Suprapubic skin (tissue), 4 donors: Measurements from ENCODE around the gene PLXDC2. TPM values are rescaled to one million over a fixed set of nuclear protein-coding genes. Genes with fewer than 3 reads are reported as not detected.

ENCODE experiments used
- DNase-seq, 2 donors: peaks; one replicate each; pipeline ENCODE4 v3.0.0-alpha.2; 2019; ENCODE audit warnings: low spot score in 2 of 2
- H3K27ac ChIP-seq: fragments of 200-600 bp; sonication (generic); one replicate; pipeline ENCODE4 v1.5.1; 2019
- H3K27me3 ChIP-seq: fragments of 200-600 bp; sonication (generic); one replicate; pipeline ENCODE4 v1.5.1; 2019
- H3K36me3 ChIP-seq: fragments of 200-600 bp; sonication (generic); one replicate; pipeline ENCODE4 v1.5.1; 2019
- H3K4me1 ChIP-seq: fragments of 200-600 bp; sonication (generic); one replicate; pipeline ENCODE4 v1.5.1; 2019
- H3K4me3 ChIP-seq: fragments of 200-600 bp; sonication (generic); one replicate; pipeline ENCODE4 v1.5.1; 2019; ENCODE audit warnings: mild to moderate bottlenecking
- H3K9me3 ChIP-seq: fragments of 200-600 bp; sonication (generic); one replicate; pipeline ENCODE4 v1.5.1; 2019
- EP300 ChIP-seq: sonication (generic); formaldehyde crosslinking; IDR thresholded peaks from one replicate; pipeline ENCODE4 v1.6.1; 2017; ENCODE audit warnings: antibody characterized with exemption
- POLR2A ChIP-seq, 2 donors: fragments of 450-650 bp; IDR thresholded peaks; one replicate each; pipeline ENCODE4 v1.6.1; 2017; ENCODE audit warnings: antibody characterized with exemption in 2 of 2, mild to moderate bottlenecking in 2 of 2, moderate library complexity in 2 of 2
- POLR2AphosphoS5 ChIP-seq, 3 donors: sonication (generic); formaldehyde crosslinking; IDR thresholded peaks; one replicate each; pipeline ENCODE4 v1.6.1; 2017; ENCODE audit warnings: antibody characterized with exemption in 3 of 3
- WGBS: methylation state at CpG from one replicate; pipeline ENCODE4 v1.1.5; 2018; 5-methylcytosine and 5-hydroxymethylcytosine counted together
- total RNA-seq, 4 donors: library from RNA; depleted of rRNA; stranded (reverse); fragments of >200 nt; gene quantifications; one replicate each; pipeline ENCODE4 v1.1.0, GENCODE V29; 2016
- TF ChIP-seq, protein P1 (sequence below), 2 donors: fragments of 200-600 bp in 1 of 2; fragments of 450-650 bp in 1 of 2; sonication (generic) in 1 of 2; IDR thresholded peaks; one replicate each; pipeline ENCODE4 v1.5.1; 2016 to 2019; ENCODE audit warnings: antibody characterized with exemption in 2 of 2, mild to moderate bottlenecking in 1 of 2, moderate library complexity in 1 of 2

PLXDC2 gene
- total RNA-seq, 4 donors from 2014 or later = 93.0 to 97.0 (median 95.0) TPM

DNA sequence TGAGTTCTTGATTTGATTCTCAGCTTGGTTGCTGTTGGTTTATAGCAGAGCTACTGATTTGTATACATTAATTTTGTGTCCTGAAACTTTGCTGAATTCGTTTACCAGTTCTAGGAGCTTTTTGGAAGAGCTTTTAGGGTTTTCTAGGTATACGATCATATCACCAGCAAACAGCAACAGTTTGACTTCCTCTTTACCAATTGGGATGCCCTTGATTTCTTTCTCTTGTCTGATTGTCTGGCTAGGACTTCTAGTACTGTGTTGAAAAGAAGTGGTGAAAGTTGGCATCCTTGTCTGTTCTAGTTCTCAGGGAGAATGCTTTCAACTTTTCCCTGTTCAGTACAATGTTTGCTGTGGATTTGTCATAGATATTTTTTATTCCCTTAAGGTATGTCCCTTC lies 86.2 kb downstream of the PLXDC2 start:
- Histone ChIP-seq H3K36me3 (no peaks in the 10 kb centered on the region), H3K4me3 (no peak overlapping the region), H3K27ac (no peak overlapping the region), H3K4me1 (peaks cover 5% of the 10 kb centered on the region), H3K27me3 (no peaks in the 10 kb centered on the region), H3K9me3 (no peaks in the 10 kb centered on the region)
- 93% methylated on average over 2 of the region's 2 CpGs for WGBS
- TF ChIP-seq EP300 (no peak), POLR2AphosphoS5 (IDR thresholded peaks at IDR 0.05) (no peak)
- DNase-seq = no peak

DNA sequence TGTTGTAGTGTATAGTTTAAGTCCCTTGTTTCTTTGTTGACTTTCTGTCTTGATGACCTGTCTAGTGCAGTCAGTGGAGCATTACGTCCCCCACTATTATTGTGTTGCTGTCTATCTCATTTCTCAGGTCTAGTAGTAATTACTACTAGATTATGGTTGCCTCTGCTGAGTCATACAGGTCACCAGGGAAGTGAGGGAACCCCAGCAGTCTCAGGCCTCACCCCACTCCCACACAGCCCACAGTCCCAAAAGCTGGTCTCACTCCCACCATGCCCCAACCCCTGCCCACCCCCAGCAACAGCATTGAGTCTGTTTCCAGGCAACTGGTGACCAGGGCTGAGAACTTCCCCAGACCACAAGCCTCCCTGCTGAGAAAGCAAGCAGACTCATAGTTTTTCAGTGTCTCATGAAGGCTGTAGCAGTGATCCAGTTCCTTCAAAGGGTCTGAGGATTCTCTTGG lies 88.0 kb downstream of the PLXDC2 start:
- 100% methylated on average over 1 of the region's 1 CpG for WGBS

DNA sequence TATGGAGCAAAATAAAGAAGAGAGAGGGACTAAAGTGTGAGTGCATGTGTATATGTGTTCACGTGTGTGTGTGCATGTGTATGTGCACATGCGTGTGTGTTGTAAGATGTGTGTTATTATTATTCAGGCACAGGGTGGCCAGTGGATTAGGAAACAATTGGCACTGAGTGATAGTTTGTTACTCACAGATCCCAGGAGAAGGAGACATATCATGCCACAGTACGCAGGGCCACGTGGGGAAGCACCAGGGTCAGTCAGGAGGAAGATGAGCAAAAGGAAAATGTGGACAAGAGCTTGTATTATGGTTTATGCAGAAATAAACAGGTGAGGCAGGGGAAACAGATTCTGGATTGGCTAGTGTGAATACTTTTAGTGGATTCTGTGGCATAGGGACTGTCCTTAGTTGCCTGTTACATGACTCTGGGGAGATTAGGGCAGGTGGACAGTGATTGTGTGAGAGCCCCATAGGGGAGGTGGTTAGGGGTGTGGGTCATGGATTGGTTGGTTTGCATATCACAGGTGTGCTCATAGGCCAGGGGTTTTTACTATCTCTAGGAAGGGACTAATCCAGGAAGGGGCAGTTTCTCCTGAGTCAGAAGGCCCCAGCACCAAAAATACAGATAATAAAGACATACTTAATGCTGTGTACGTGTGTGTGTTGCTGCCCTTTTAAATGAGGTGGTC lies 90.0 kb downstream of the PLXDC2 start:
- Histone ChIP-seq H3K27ac (no peak overlapping the region), H3K4me1 (peaks cover 5% of the 10 kb centered on the region)
- WGBS = 91% methylated on average over 5 of the region's 5 CpGs

More for the DNA sequence above, 88.0 kb downstream of the PLXDC2 start:
- Histone ChIP-seq H3K36me3 (no peaks in the 10 kb centered on the region), H3K4me1 (peaks cover 5% of the 10 kb centered on the region), H3K4me3 (no peak overlapping the region), H3K27me3 (no peaks in the 10 kb centered on the region), H3K27ac (no peak overlapping the region), H3K9me3 (no peaks in the 10 kb centered on the region)
- TF ChIP-seq EP300 (no peak), POLR2AphosphoS5 (IDR thresholded peaks at IDR 0.05) (no peak), POLR2A (IDR thresholded peaks at IDR 0.05) (no peak)
- TF ChIP-seq, protein P1, sequence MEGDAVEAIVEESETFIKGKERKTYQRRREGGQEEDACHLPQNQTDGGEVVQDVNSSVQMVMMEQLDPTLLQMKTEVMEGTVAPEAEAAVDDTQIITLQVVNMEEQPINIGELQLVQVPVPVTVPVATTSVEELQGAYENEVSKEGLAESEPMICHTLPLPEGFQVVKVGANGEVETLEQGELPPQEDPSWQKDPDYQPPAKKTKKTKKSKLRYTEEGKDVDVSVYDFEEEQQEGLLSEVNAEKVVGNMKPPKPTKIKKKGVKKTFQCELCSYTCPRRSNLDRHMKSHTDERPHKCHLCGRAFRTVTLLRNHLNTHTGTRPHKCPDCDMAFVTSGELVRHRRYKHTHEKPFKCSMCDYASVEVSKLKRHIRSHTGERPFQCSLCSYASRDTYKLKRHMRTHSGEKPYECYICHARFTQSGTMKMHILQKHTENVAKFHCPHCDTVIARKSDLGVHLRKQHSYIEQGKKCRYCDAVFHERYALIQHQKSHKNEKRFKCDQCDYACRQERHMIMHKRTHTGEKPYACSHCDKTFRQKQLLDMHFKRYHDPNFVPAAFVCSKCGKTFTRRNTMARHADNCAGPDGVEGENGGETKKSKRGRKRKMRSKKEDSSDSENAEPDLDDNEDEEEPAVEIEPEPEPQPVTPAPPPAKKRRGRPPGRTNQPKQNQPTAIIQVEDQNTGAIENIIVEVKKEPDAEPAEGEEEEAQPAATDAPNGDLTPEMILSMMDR (IDR thresholded peaks at IDR 0.05) = no peak
- no peak for DNase-seq

GRCh38 chr10:19908991-19909696 lies 92.9 kb downstream of the PLXDC2 start:
- H3K27ac ChIP-seq = no peak overlapping the region
- DNase-seq = no peak
- H3K9me3 ChIP-seq = no peaks in the 10 kb centered on the region
- TF ChIP-seq POLR2A (IDR thresholded peaks at IDR 0.05) (no peak), POLR2AphosphoS5 (IDR thresholded peaks at IDR 0.05) (no peak), EP300 (no peak)
- TF ChIP-seq, protein P1 (IDR thresholded peaks at IDR 0.05) = no peak
- H3K4me1 ChIP-seq = peaks cover 5% of the 10 kb centered on the region
- no peak overlapping the region for H3K4me3 ChIP-seq
- H3K27me3 ChIP-seq = no peaks in the 10 kb centered on the region
- no peaks in the 10 kb centered on the region for H3K36me3 ChIP-seq
- WGBS = 59% methylated on average over 3 of the region's 3 CpGs

More for the DNA sequence above, 90.0 kb downstream of the PLXDC2 start:
- no peaks in the 10 kb centered on the region for H3K36me3 ChIP-seq
- H3K4me3 ChIP-seq = no peak overlapping the region
- no peaks in the 10 kb centered on the region for H3K9me3 ChIP-seq
- DNase-seq = no peak
- H3K27me3 ChIP-seq = no peaks in the 10 kb centered on the region
- TF ChIP-seq EP300 (no peak), POLR2A (IDR thresholded peaks at IDR 0.05) (no peak), POLR2AphosphoS5 (IDR thresholded peaks at IDR 0.05) (no peak)
- TF ChIP-seq, protein P1 (IDR thresholded peaks at IDR 0.05) = no peak

DNA sequence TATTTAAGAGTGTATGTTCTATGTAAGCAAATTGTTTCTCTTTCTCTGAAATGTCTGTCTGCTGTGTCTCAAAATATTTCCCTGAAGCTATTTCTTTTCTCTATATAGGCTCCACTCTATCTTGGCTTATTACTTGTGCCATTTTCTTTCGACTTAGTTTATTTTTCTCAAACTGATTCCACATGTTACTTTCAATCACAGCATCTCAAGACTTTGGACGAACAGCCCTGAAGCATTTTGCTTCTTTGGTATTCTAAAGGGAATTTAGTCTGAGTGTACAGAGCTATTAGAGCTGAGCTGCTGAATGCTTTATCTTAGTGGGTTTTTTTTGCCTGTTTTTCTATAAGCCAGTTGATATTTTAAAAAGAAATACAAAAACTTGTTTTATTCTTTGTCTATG lies 95.7 kb downstream of the PLXDC2 start:
- 40% methylated on average over 2 of the region's 2 CpGs for WGBS
- H3K9me3 ChIP-seq = no peaks in the 10 kb centered on the region
- TF ChIP-seq POLR2A (IDR thresholded peaks at IDR 0.05) (no peak), EP300 (no peak), POLR2AphosphoS5 (IDR thresholded peaks at IDR 0.05) (no peak)
- TF ChIP-seq, protein P1 (IDR thresholded peaks at IDR 0.05) = no peak
- no peak for DNase-seq
- H3K36me3 ChIP-seq = no peaks in the 10 kb centered on the region
- no peak overlapping the region for H3K27ac ChIP-seq
- H3K4me3 ChIP-seq = no peak overlapping the region
- H3K27me3 ChIP-seq = no peaks in the 10 kb centered on the region
- no peaks in the 10 kb centered on the region for H3K4me1 ChIP-seq
